Lung (tissue), 12 donors: ENCODE results near the gene MPL. TPM values are rescaled to one million over a fixed set of nuclear protein-coding genes. Genes with fewer than 3 reads are reported as not detected.
"Not testable (repeated sequence)": the region's sequence is repeated elsewhere in the genome, so short reads cannot be mapped to it uniquely, and the experiment has no call there.

Experiments used
- ATAC-seq: fragments of 200-7000 bp; cut with Tn5 transposase; one replicate; pipeline ENCODE4 v1.9.1; 2020; ENCODE audit warnings: moderate number of reproducible peaks; ENCODE audit not compliant: insufficient read depth, low FRiP score
- DNase-seq, 3 donors: peaks; one replicate each; pipeline ENCODE4 v3.0.0-alpha.2; 2013 to 2017
- H3K27ac ChIP-seq, 2 donors: one replicate each; pipeline ENCODE4 v1.5.1; 2013; ENCODE audit warnings: mild to moderate bottlenecking in 2 of 2, moderate library complexity in 2 of 2, control low read depth in 1 of 2, inconsistent platforms in 1 of 2, low read depth in 1 of 2, low read length in 1 of 2
- H3K27me3 ChIP-seq, 3 donors: one replicate each; pipeline ENCODE4 v1.5.1; 2013; ENCODE audit warnings: low read length in 2 of 3; ENCODE audit not compliant: control insufficient read depth in 3 of 3, insufficient read depth in 3 of 3
- H3K36me3 ChIP-seq, 4 donors: one replicate each; pipeline ENCODE4 v1.5.1; 2013; ENCODE audit warnings: low read length in 4 of 4, mild to moderate bottlenecking in 1 of 4, moderate library complexity in 1 of 4; ENCODE audit not compliant: control insufficient read depth in 4 of 4, insufficient read depth in 4 of 4
- H3K4me1 ChIP-seq, 5 donors: one replicate each; pipeline ENCODE4 v1.5.1; 2013; ENCODE audit warnings: low read length in 5 of 5, mild to moderate bottlenecking in 2 of 5, moderate library complexity in 1 of 5; ENCODE audit not compliant: control insufficient read depth in 5 of 5, insufficient read depth in 5 of 5
- H3K4me3 ChIP-seq: one replicate; pipeline ENCODE4 v1.5.1; 2013; ENCODE audit warnings: mild to moderate bottlenecking, control low read depth, moderate library complexity
- H3K9ac ChIP-seq, 2 donors: one replicate each; pipeline ENCODE4 v1.5.1; 2013; ENCODE audit warnings: low read length in 2 of 2, control low read depth in 1 of 2; ENCODE audit not compliant: insufficient read depth in 1 of 2
- H3K9me3 ChIP-seq, 4 donors: one replicate each; pipeline ENCODE4 v1.5.1; 2013; ENCODE audit warnings: low read length in 3 of 4, mild to moderate bottlenecking in 1 of 4, moderate library complexity in 1 of 4; ENCODE audit not compliant: control insufficient read depth in 4 of 4, insufficient read depth in 3 of 4
- WGBS, 2 donors: extraction: QIAGEN DNeasy Blood & Tissue Kit; methylation state at CpG; one replicate each; pipeline ENCODE4 v1.1.7; 2013; 5-methylcytosine and 5-hydroxymethylcytosine counted together
- polyA plus RNA-seq, 2 donors: library from polyadenylated mRNA; stranded (reverse); fragments of 200-250 nt; gene quantifications; one replicate each; pipeline ENCODE4 v1.2.1, GENCODE V29; 2013
- total RNA-seq, 2 donors: library from RNA; depleted of rRNA in 1 of 2; stranded (reverse); fragments of >200 nt in 1 of 2; gene quantifications; one replicate each; pipeline ENCODE4 v1.2.1, GENCODE V29; 2014 to 2021
- TF ChIP-seq, protein P1 (sequence below): IDR thresholded peaks from 2 replicates; pipeline ENCODE4 v1.5.1; 2012; ENCODE audit warnings: mild to moderate bottlenecking; ENCODE audit errors: control extremely low read depth, extremely low read depth
- donor health status: control.
- donor health status: control.
- donor health status: Bipolar disorder and iron deficiency.
- donor health status: healthy.
- donor health status: DM: yes; HTN: yes; CAD: no.

The MPL gene
- total and polyA plus RNA-seq, 4 donors: 0.12 to 0.67 (median 0.43) TPM

DNA sequence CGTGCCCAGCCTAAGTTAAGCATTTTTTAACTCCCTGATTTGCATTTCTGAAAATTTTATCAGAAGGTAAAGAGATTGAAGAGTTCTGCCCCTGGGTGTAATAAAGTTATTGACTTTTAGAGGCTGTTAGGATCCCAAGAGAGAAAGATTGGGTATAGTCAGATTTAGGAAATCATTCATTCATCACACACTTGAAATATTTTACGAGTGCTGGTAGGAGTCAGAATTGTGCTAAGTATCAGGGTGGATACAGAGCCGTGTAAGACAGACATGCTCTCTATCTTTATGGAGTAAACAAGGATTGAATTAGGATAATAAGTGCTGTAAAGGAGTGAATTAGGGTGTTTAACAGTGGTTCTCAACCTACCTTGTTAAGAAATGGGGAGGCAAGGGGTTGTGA lies 55.1 kb downstream of the MPL start:
- Histone ChIP-seq H3K36me3 (peaks cover under 1 to 4% (median 2%) of the 10 kb centered on the region in 4 donors), H3K27ac (no peak overlapping the region), H3K9ac (no peak overlapping the region), H3K9me3 (peaks cover 0 to 2% (median 0%) of the 10 kb centered on the region in 4 donors), H3K27me3 (no peaks in the 10 kb centered on the region), H3K4me1 (peaks cover 6 to 28% (median 14%) of the 10 kb centered on the region in 5 donors), H3K4me3 (no peak overlapping the region)
- DNase-seq (no peak), ATAC-seq (no peak)
- TF ChIP-seq, protein P1, sequence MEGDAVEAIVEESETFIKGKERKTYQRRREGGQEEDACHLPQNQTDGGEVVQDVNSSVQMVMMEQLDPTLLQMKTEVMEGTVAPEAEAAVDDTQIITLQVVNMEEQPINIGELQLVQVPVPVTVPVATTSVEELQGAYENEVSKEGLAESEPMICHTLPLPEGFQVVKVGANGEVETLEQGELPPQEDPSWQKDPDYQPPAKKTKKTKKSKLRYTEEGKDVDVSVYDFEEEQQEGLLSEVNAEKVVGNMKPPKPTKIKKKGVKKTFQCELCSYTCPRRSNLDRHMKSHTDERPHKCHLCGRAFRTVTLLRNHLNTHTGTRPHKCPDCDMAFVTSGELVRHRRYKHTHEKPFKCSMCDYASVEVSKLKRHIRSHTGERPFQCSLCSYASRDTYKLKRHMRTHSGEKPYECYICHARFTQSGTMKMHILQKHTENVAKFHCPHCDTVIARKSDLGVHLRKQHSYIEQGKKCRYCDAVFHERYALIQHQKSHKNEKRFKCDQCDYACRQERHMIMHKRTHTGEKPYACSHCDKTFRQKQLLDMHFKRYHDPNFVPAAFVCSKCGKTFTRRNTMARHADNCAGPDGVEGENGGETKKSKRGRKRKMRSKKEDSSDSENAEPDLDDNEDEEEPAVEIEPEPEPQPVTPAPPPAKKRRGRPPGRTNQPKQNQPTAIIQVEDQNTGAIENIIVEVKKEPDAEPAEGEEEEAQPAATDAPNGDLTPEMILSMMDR: no peak
- 75 to 80% methylated on average over 3 of the region's 3 CpGs for WGBS, 2 donors

DNA sequence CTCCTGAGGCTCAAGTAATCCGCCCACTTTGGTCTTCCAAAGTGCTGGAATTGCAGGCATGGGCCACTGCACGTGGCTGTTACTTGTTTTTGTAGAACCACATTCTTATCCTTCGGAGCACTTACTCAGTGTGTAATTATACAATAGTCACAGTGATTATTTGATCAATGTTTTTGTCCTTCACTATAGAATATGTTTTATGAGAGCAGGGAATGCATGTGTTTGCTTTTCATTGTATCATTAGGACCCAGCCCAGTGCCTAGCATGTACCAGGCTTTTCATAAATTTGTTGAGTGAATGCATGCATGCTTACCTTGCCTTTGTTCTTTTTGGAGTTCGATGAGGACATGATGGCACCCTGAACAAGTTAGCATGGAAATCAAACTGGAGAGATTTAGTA lies 57.9 kb downstream of the MPL start:
- no peak for DNase-seq
- H3K27me3 ChIP-seq: no peaks in the 10 kb centered on the region
- TF ChIP-seq, protein P1: no peak
- H3K9me3 ChIP-seq: no peaks in the 10 kb centered on the region
- peaks cover 0 to 4% (median under 1%) of the 10 kb centered on the region in 4 donors for H3K36me3 ChIP-seq
- ATAC-seq: no peak
- no peak overlapping the region for H3K4me3 ChIP-seq
- no peak overlapping the region for H3K27ac ChIP-seq
- 86 to 92% methylated on average over 4 of the region's 4 CpGs for WGBS, 2 donors
- H3K9ac ChIP-seq: no peak overlapping the region
- H3K4me1 ChIP-seq: peaks cover 3 to 12% (median 4%) of the 10 kb centered on the region in 5 donors

DNA sequence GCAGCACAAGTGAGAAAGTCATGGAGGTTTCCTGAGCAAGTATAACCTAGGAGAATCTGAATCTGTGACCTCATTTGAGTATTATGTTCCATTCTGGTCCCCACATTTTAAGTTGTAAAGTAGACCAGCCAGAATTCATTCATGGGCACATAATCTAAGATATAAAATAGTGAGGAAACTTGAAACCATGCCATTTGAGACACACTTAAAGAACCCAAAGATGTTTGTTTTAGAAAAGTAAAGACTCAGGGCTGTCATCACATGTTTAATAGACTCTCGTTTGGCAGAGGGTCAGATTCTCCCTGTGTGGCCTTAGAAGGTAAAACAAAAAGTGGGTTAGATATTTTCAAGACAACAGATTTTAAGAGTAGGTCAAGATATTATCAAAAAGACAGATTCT lies 58.4 kb downstream of the MPL start:
- Histone ChIP-seq H3K4me1 (peaks cover 0 to 7% (median 0%) of the 10 kb centered on the region in 5 donors), H3K9ac (no peak overlapping the region), H3K27me3 (no peaks in the 10 kb centered on the region), H3K36me3 (peaks cover 0 to 4% (median under 1%) of the 10 kb centered on the region in 4 donors), H3K9me3 (no peaks in the 10 kb centered on the region), H3K4me3 (no peak overlapping the region), H3K27ac (no peak overlapping the region)
- TF ChIP-seq, protein P1: no peak
- ATAC-seq: no peak
- WGBS, 2 donors: 64 to 73% methylated on average over 1 of the region's 1 CpG
- DNase-seq: peak in 2 of 3 donors; percentile 30 to 50

DNA sequence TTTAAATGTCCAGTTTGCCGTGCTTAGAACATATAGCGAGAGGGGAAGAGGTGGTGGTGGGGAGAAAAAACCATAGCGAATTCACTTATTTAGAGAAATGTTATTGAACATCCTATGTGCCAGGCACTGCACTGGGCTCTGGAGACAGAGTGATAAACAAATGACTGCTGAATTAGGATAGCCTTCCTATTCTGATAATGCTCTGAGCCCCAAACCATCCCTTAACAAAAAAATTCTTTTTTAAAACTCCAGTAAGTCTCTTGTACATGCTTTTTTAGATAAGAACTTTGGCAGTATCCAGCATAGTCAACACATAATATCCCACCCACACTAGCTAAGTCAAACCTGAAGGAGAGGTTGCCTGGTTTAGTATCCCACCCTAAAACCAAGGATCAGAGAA lies 60.6 kb downstream of the MPL start:
- 95 to 98% methylated on average over 3 of the region's 3 CpGs for WGBS, 2 donors
- Histone ChIP-seq H3K4me1 (peaks cover 0 to 7% (median 0%) of the 10 kb centered on the region in 5 donors), H3K9me3 (no peaks in the 10 kb centered on the region), H3K9ac (no peak overlapping the region), H3K27ac (no peak overlapping the region), H3K4me3 (no peak overlapping the region), H3K36me3 (peaks cover under 1 to 4% (median 2%) of the 10 kb centered on the region in 4 donors), H3K27me3 (no peaks in the 10 kb centered on the region)
- DNase-seq (no peak), ATAC-seq (no peak)
- TF ChIP-seq, protein P1: no peak

DNA sequence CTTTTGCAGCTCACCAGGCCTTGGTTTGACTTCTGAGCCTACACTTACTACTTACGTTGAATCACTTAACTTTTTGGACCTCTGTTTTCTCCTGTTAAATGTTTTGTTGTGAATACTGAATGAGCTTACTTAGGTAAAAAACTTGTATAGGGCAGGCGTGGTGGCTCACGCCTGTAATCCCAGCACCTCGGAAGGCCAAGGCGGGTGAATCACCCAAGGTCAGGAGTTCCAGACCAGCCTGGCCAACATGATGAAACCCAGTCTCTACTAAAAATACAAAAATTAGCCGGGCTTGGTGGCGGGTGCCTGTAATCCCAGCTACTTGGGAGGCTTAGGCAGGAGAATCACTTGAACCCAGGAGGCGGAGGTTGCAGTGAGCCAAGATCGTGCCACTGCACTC lies 62.8 kb downstream of the MPL start:
- DNase-seq, ATAC-seq, H3K4me3 ChIP-seq, H3K9me3 ChIP-seq, H3K4me1 ChIP-seq, H3K27me3 ChIP-seq, H3K9ac ChIP-seq, H3K27ac ChIP-seq: not testable (repeated sequence)
- 97 to 98% methylated on average over 9 of the region's 9 CpGs for WGBS, 2 donors
- peaks cover 13 to 18% (median 16%) of the 10 kb centered on the region in 4 donors for H3K36me3 ChIP-seq
